B cell (primary cell): ENCODE data around the gene CRTC3. TPM values are rescaled to one million over a fixed set of nuclear protein-coding genes. Genes with fewer than 3 reads are reported as not detected.
"Not testable (repeated sequence)": the region's sequence is repeated elsewhere in the genome, so short reads cannot be mapped to it uniquely, and the experiment has no call there.

Experiments
- ATAC-seq: fragments of 200-7000 bp; cut with Tn5 transposase; one replicate; pipeline ENCODE4 v1.10.0; 2021; ENCODE audit warnings: low read depth, mild to moderate bottlenecking, moderate number of reproducible peaks, moderate library complexity
- CTCF ChIA-PET: fragments of 350-600 bp; sonication (Branson Sonifier 250); formaldehyde crosslinking; loops from one replicate; lab custom pipeline; 2021; ENCODE audit warnings: antibody characterized with exemption, inconsistent platforms; lab: Charles Lee
- POLR2A ChIA-PET: fragments of 350-600 bp; sonication (Branson Sonifier 250); formaldehyde crosslinking; loops from one replicate; lab custom pipeline; 2021; ENCODE audit warnings: antibody characterized with exemption; lab: Charles Lee
- DNase-seq: peaks from one replicate; pipeline ENCODE4 v3.0.0; 2013
- H2AFZ ChIP-seq: 2 replicates; pipeline ENCODE4 v1.6.1; 2012; ENCODE audit warnings: mild to moderate bottlenecking, low read depth, low read length; ENCODE audit not compliant: insufficient read depth, poor library complexity, severe bottlenecking
- H3K27ac ChIP-seq, 2 donors: 1 replicate in 1 of 2; 2 replicates in 1 of 2; pipeline ENCODE4 v1.5.1; 2012 to 2013; ENCODE audit warnings: low read length in 2 of 2, mild to moderate bottlenecking in 2 of 2, moderate library complexity in 1 of 2
- H3K27me3 ChIP-seq, 4 experiments: fragments of 200-600 bp in 1 of 4; sonication (generic) in 1 of 4; replicated peaks in 1 of 4; 1 replicate in 2 of 4; 2 replicates in 2 of 4; pipeline versions ENCODE4 v1.6.1 to v1.7.0; 2013 to 2016; ENCODE audit warnings: low read length in 3 of 4, mild to moderate bottlenecking in 2 of 4, mixed read lengths in 1 of 4, moderate library complexity in 1 of 4; ENCODE audit not compliant: insufficient read depth in 4 of 4, control insufficient read depth in 3 of 4; ENCODE audit errors: control extremely low read depth in 1 of 4
- H3K36me3 ChIP-seq, 2 experiments: replicated peaks in 1 of 2; 1 replicate in 1 of 2; 2 replicates in 1 of 2; pipeline versions ENCODE4 v1.6.1 to v1.7.1; 2013; ENCODE audit warnings: low read length in 1 of 2; ENCODE audit not compliant: insufficient read depth in 2 of 2, control insufficient read depth in 1 of 2; ENCODE audit errors: control extremely low read depth in 1 of 2, extremely low read depth in 1 of 2
- H3K4me1 ChIP-seq, 2 donors: fragments of 200-600 bp in 1 of 2; sonication (generic) in 1 of 2; 1 replicate in 1 of 2; 2 replicates in 1 of 2; pipeline versions ENCODE4 v1.5.1 to v1.6.1; 2013 to 2017; ENCODE audit warnings: low read length in 2 of 2; ENCODE audit not compliant: control insufficient read depth in 2 of 2, insufficient read depth in 2 of 2
- H3K4me2 ChIP-seq: replicated peaks from 2 replicates; pipeline ENCODE3; 2012; ENCODE audit warnings: mild to moderate bottlenecking, low read depth, low read length; ENCODE audit not compliant: poor library complexity, severe bottlenecking
- H3K4me3 ChIP-seq, 5 experiments: fragments of 200-600 bp in 1 of 5; sonication (generic) in 1 of 5; 1 replicate in 3 of 5; 2 replicates in 2 of 5; pipeline versions ENCODE4 v1.5.1 to v1.7.0; 2011 to 2016; ENCODE audit warnings: low read length in 4 of 5, mild to moderate bottlenecking in 4 of 5, low read depth in 2 of 5, control low read depth in 1 of 5, moderate library complexity in 1 of 5; ENCODE audit not compliant: insufficient read depth in 1 of 5; ENCODE audit errors: control extremely low read depth in 1 of 5, extremely low read depth in 1 of 5
- H3K79me2 ChIP-seq: fragments of 200-600 bp; sonication (generic); one replicate; pipeline ENCODE4 v1.6.0; 2016; ENCODE audit warnings: low read length; ENCODE audit not compliant: control insufficient read depth, insufficient read depth
- H3K9ac ChIP-seq: fragments of 200-600 bp; sonication (generic); 2 replicates; pipeline ENCODE4 v1.6.1; 2017; ENCODE audit warnings: mild to moderate bottlenecking, low read length, moderate library complexity
- H3K9me3 ChIP-seq, 3 donors: one replicate each; pipeline versions ENCODE4 v1.6.1 to v1.7.1; 2013; ENCODE audit warnings: low read length in 2 of 3; ENCODE audit not compliant: control insufficient read depth in 2 of 3, insufficient read depth in 1 of 3; ENCODE audit errors: control extremely low read depth in 1 of 3
- H4K20me1 ChIP-seq: 2 replicates; pipeline ENCODE4 v1.6.0; 2012; ENCODE audit warnings: mild to moderate bottlenecking, low read length; ENCODE audit not compliant: insufficient read depth, control insufficient read depth, poor library complexity, severe bottlenecking
- H3K27ac Mint-ChIP-seq: one replicate; pipeline ENCODE4 v1.8.0; 2021; ENCODE audit warnings: mixed read lengths
- H3K27me3 Mint-ChIP-seq: one replicate; pipeline ENCODE4 v1.8.0; 2021; ENCODE audit warnings: mixed read lengths
- H3K4me1 Mint-ChIP-seq: one replicate; pipeline ENCODE4 v1.8.0; 2021; ENCODE audit warnings: mixed read lengths
- H3K4me3 Mint-ChIP-seq: one replicate; pipeline ENCODE4 v1.8.0; 2021; ENCODE audit warnings: mixed read lengths
- H3K9me3 Mint-ChIP-seq: one replicate; pipeline ENCODE4 v1.8.0; 2022; ENCODE audit warnings: mixed read lengths; ENCODE audit not compliant: insufficient read depth
- CTCF ChIP-seq: fragments of 200-600 bp; IDR thresholded peaks from one replicate; pipeline ENCODE4 v1.8.0; 2022; ENCODE audit warnings: antibody characterized with exemption, mild to moderate bottlenecking
- EZH2 ChIP-seq: IDR thresholded peaks from 2 replicates; pipeline ENCODE4 v1.6.1; 2012; ENCODE audit warnings: borderline replicate concordance, low read depth, mild to moderate bottlenecking, moderate library complexity, low read length; ENCODE audit not compliant: insufficient read depth, poor library complexity, severe bottlenecking
- WGBS: methylation state at CpG from one replicate; pipeline ENCODE4 v1.1.5; 2013; ENCODE audit warnings: missing lambda C conversion rate; ENCODE audit not compliant: insufficient coverage; 5-methylcytosine and 5-hydroxymethylcytosine counted together
- intact Hi-C: fragments of 100-400 bp; cut with micrococcal nuclease; formaldehyde crosslinking; loops from one replicate; pipeline ENCODE4 v1.10.0; 2022
- polyA plus RNA-seq: library from polyadenylated mRNA; depleted of rRNA; stranded (reverse); fragments of >200 nt; gene quantifications from 2 replicates; pipeline ENCODE4 v1.2.3, GENCODE V29; 2012
- total RNA-seq, 2 donors: library from RNA; stranded (reverse); fragments of 120-200 nt in 1 of 2; gene quantifications; 1 replicate in 1 of 2; 2 replicates in 1 of 2; pipeline versions ENCODE4 v1.2.3 to v1.2.4, GENCODE V29; 2013 to 2022

CRTC3 gene
- total and polyA plus RNA-seq, 2 donors (not counting 1 experiment from before 2014, with no cell fraction given) = 34.7 to 95.8 TPM

DNA sequence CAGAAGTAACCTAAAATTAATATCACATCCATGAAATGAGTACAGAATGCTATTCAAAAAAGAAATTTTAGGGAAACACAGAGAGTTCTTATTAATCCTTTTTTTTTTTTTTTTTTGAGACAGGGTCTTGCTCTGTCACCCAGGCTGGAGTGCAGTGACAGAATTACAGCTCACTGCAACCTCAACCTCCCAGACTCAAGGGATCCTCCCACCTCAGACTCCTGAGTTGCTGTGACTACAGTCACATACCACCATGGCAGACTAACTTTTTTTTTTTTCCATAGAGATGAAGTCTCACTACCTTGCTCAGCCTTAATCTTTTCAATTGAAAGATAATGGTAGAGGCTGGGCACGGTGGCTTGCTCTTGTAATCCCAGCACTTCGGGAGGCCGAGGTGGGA, 6.3 kb upstream of the CRTC3 start:
- no peaks in the 10 kb centered on the region for H3K36me3 ChIP-seq
- no peak overlapping the region for H3K27ac ChIP-seq
- TF ChIP-seq CTCF = no peak
- no peak for TF ChIP-seq EZH2
- WGBS = 100% methylated on average over 3 of the region's 3 CpGs
- H3K79me2 ChIP-seq = no peaks in the 10 kb centered on the region
- DNase-seq (no peak), ATAC-seq (no peak)
- H3K4me1 Mint-ChIP-seq = peaks cover 16% of the 10 kb centered on the region
- H3K4me3 ChIP-seq = no peak overlapping the region
- H3K27ac Mint-ChIP-seq = no peak overlapping the region
- no peaks in the 10 kb centered on the region for H3K9me3 ChIP-seq
- no peak overlapping the region for H3K4me3 Mint-ChIP-seq
- no peaks in the 10 kb centered on the region for H3K9me3 Mint-ChIP-seq
- H2AFZ ChIP-seq = no peak overlapping the region
- CTCF ChIA-PET = interaction anchor here (0.7 kb wide), 1 partner anchor 362 kb away, joined by 3 read pairs; no protein-coding TSS in a partner anchor
- POLR2A ChIA-PET = no interaction called here
- H3K9ac ChIP-seq = no peak overlapping the region
- H3K4me2 ChIP-seq = no peak overlapping the region
- H3K4me1 ChIP-seq = peaks cover 8 to 11% of the 10 kb centered on the region in 2 donors
- no peaks in the 10 kb centered on the region for H3K27me3 ChIP-seq
- H4K20me1 ChIP-seq = no peaks in the 10 kb centered on the region
- no peaks in the 10 kb centered on the region for H3K27me3 Mint-ChIP-seq
- intact Hi-C loops = no loop called here

- H3K79me2 ChIP-seq, POLR2A ChIA-PET, ATAC-seq, H2AFZ ChIP-seq, H4K20me1 ChIP-seq, H3K27ac Mint-ChIP-seq, H3K4me3 ChIP-seq, DNase-seq, H3K27ac ChIP-seq, H3K27me3 Mint-ChIP-seq, intact Hi-C loops, H3K36me3 ChIP-seq, H3K4me3 Mint-ChIP-seq, H3K9me3 Mint-ChIP-seq, H3K9ac ChIP-seq, H3K4me2 ChIP-seq, H3K27me3 ChIP-seq, H3K9me3 ChIP-seq: not testable (repeated sequence)
- H3K4me1 ChIP-seq = peaks cover 14% of the 10 kb centered on the region in 2 donors
- CTCF ChIA-PET = interaction anchor here (0.6 to 1.1 kb wide), 3 partner anchors 8 to 79 kb away, joined by 3 to 4 read pairs (median 3); no protein-coding TSS in a partner anchor
- 80% methylated on average over 5 of the region's 6 CpGs for WGBS
- peaks cover 21% of the 10 kb centered on the region for H3K4me1 Mint-ChIP-seq
Measured at GRCh38 chr15:90524018-90524803, 5.5 kb upstream of the CRTC3 start.
